ENCODE results near the gene ZNF280A.
"Not testable (repeated sequence)": the region's sequence is repeated elsewhere in the genome, so short reads cannot be mapped to it uniquely, and the experiment has no call there.

The ZNF280A gene

GRCh38 chr22:22468794-22469469, 51.1 kb downstream of the ZNF280A start:
- DNase-seq (ENCODE audit: low read depth): not testable (repeated sequence)

- no peak for DNase-seq (ENCODE audit: low read depth)
Measured at GRCh38 chr22:22467112-22467511, 53.0 kb downstream of the ZNF280A start.

GRCh38 chr22:22465782-22466181, 54.3 kb downstream of the ZNF280A start:
- no peak for DNase-seq (ENCODE audit: low read depth)

- DNase-seq (ENCODE audit: low read depth): no peak
Measured at GRCh38 chr22:22465094-22465602, 54.9 kb downstream of the ZNF280A start.

- no peak for DNase-seq (ENCODE audit: low read depth)
Measured at GRCh38 chr22:22464541-22465054, 55.5 kb downstream of the ZNF280A start.

- DNase-seq (ENCODE audit: low read depth): peak; percentile 29
Measured at GRCh38 chr22:22463855-22464540, 56.1 kb downstream of the ZNF280A start.
